ENCODE measurements around the gene LPP.

DNA sequence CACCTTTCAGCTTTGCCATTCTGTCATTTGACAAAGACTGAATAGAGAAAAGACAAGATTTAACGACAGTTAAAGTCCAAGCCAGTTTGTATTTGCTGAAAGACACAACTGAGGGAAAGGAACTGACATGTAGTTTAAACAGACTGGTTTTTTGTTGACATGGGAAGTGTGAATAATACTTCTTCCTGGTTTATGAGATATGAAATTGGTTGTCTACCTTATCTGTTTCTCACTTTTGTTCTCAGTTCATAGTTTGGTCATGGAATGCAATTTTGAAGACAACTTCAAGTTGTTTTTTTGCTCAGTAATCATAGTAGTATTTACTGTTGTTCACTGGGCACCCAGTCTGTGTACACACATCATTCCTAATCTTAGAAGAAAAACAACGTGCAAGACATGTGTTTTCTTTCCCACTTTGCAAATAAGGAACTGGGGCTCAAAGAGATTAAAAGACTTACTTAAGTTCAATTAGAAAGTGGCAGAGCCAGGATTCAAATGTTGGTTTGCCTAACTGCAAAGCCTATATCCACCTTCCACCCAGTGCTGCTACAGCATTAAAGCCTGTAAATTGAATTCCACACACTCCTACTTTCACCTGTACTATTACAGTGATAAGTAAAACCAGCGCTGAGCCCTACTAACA, 103.5 kb downstream of the LPP start:
- TF ChIP-seq, protein P1, sequence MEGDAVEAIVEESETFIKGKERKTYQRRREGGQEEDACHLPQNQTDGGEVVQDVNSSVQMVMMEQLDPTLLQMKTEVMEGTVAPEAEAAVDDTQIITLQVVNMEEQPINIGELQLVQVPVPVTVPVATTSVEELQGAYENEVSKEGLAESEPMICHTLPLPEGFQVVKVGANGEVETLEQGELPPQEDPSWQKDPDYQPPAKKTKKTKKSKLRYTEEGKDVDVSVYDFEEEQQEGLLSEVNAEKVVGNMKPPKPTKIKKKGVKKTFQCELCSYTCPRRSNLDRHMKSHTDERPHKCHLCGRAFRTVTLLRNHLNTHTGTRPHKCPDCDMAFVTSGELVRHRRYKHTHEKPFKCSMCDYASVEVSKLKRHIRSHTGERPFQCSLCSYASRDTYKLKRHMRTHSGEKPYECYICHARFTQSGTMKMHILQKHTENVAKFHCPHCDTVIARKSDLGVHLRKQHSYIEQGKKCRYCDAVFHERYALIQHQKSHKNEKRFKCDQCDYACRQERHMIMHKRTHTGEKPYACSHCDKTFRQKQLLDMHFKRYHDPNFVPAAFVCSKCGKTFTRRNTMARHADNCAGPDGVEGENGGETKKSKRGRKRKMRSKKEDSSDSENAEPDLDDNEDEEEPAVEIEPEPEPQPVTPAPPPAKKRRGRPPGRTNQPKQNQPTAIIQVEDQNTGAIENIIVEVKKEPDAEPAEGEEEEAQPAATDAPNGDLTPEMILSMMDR (IDR thresholded peaks at IDR 0.05; ENCODE audit: insufficient read depth, low read length): no peak
- TF ChIP-seq SPI1 (IDR thresholded peaks at IDR 0.05; ENCODE audit: borderline replicate concordance, low read depth) (no peak), GABPA (IDR thresholded peaks at IDR 0.05; ENCODE audit: low read depth) (no peak), POLR2AphosphoS5 (IDR thresholded peaks at IDR 0.05; ENCODE audit: low read depth) (no peak)
